HEK293 (cell line): ENCODE measurements around the gene NAGPA.
A peak's percentile ranks its signal among the peaks of the same experiment; 100 is the strongest.

ENCODE experiments used
- ZNF426 ChIP-seq: fragments of 450-650 bp; formaldehyde crosslinking; IDR thresholded peaks from 2 replicates; pipeline ENCODE4 v1.5.1; 2017; ENCODE audit warnings: missing biosample characterization, missing genetic modification characterization, mild to moderate bottlenecking, inconsistent platforms, moderate library complexity
- ZNF548 ChIP-seq: fragments of 450-650 bp; formaldehyde crosslinking; IDR thresholded peaks from 2 replicates; pipeline ENCODE4 v1.5.1; 2016; ENCODE audit warnings: missing biosample characterization, missing genetic modification characterization
- TF ChIP-seq, protein P1 (sequence below): fragments of 450-650 bp; formaldehyde crosslinking; IDR thresholded peaks from 2 replicates; pipeline ENCODE4 v1.5.1; 2016; ENCODE audit warnings: missing biosample characterization, missing genetic modification characterization

DNA sequence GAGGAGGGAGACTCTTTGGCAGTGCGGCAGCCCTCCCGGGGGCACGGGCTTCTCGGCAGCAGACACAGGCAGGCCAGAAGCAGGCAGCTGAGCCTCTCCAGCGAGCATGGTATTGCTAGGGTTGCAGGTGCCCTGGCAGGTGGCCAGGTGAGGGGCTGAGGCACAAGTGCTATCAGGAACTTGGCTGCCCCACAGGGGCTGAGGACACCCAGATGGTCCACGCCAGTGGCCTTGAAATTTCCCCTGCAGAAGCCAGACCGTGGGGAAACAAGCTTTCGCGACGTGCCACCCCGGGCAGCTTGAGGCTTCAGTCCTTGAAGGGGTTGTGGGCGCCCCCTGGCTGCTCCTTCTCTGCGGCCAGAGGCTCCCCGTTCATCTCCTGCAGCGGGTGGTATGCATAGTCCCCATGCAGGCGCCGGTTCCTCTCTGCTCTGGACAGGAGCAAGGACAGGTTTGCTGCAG is 8.5 kb downstream of the NAGPA start:
- TF ChIP-seq ZNF548: no peak
- TF ChIP-seq, protein P1, sequence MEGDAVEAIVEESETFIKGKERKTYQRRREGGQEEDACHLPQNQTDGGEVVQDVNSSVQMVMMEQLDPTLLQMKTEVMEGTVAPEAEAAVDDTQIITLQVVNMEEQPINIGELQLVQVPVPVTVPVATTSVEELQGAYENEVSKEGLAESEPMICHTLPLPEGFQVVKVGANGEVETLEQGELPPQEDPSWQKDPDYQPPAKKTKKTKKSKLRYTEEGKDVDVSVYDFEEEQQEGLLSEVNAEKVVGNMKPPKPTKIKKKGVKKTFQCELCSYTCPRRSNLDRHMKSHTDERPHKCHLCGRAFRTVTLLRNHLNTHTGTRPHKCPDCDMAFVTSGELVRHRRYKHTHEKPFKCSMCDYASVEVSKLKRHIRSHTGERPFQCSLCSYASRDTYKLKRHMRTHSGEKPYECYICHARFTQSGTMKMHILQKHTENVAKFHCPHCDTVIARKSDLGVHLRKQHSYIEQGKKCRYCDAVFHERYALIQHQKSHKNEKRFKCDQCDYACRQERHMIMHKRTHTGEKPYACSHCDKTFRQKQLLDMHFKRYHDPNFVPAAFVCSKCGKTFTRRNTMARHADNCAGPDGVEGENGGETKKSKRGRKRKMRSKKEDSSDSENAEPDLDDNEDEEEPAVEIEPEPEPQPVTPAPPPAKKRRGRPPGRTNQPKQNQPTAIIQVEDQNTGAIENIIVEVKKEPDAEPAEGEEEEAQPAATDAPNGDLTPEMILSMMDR (tag by site-specific recombination): peak; percentile 51; the same call in 1 of the 2 replicates
- no peak for TF ChIP-seq ZNF426 (tag by site-specific recombination)
